Esophagus muscularis mucosa (tissue), 4 donors: ENCODE measurements around the gene ASPRV1.

Experiments used
- EP300 ChIP-seq: sonication (generic); formaldehyde crosslinking; IDR thresholded peaks from one replicate; pipeline ENCODE4 v1.6.1; 2017; ENCODE audit warnings: antibody characterized with exemption
- POLR2A ChIP-seq: fragments of 450-650 bp; IDR thresholded peaks from one replicate; pipeline ENCODE4 v1.6.1; 2017; ENCODE audit warnings: antibody characterized with exemption, moderate library complexity, mild to moderate bottlenecking, low read depth
- TF ChIP-seq, protein P1 (sequence below), 3 experiments: fragments of 200-600 bp in 2 of 3; fragments of 450-650 bp in 1 of 3; sonication (generic) in 2 of 3; IDR thresholded peaks; one replicate each; pipeline ENCODE4 v1.5.1; 2017 to 2019; ENCODE audit warnings: antibody characterized with exemption in 3 of 3, mild to moderate bottlenecking in 2 of 3, moderate library complexity in 1 of 3

GRCh38 chr2:69948963-69949645 lies 12.3 kb downstream of the ASPRV1 start:
- TF ChIP-seq POLR2A (no peak), EP300 (no peak)
- TF ChIP-seq, protein P1, sequence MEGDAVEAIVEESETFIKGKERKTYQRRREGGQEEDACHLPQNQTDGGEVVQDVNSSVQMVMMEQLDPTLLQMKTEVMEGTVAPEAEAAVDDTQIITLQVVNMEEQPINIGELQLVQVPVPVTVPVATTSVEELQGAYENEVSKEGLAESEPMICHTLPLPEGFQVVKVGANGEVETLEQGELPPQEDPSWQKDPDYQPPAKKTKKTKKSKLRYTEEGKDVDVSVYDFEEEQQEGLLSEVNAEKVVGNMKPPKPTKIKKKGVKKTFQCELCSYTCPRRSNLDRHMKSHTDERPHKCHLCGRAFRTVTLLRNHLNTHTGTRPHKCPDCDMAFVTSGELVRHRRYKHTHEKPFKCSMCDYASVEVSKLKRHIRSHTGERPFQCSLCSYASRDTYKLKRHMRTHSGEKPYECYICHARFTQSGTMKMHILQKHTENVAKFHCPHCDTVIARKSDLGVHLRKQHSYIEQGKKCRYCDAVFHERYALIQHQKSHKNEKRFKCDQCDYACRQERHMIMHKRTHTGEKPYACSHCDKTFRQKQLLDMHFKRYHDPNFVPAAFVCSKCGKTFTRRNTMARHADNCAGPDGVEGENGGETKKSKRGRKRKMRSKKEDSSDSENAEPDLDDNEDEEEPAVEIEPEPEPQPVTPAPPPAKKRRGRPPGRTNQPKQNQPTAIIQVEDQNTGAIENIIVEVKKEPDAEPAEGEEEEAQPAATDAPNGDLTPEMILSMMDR (IDR thresholded peaks at IDR 0.05) = no peak
